Fibroblast of the aortic adventitia (primary cell): ENCODE data around the gene PGRMC2. TPM values are rescaled to one million over a fixed set of nuclear protein-coding genes. Genes with fewer than 3 reads are reported as not detected.

Source experiments
- DNase-seq: peaks from one replicate; pipeline ENCODE4 v3.0.0-alpha.2; 2010; ENCODE audit warnings: low read depth
- H3K4me3 ChIP-seq: 2 replicates; pipeline ENCODE4 v1.5.1; 2011; ENCODE audit warnings: low read depth, mild to moderate bottlenecking, control low read depth, low read length, moderate library complexity
- total RNA-seq: library from RNA; depleted of rRNA; stranded (reverse); fragments of >200 nt; gene quantifications from 2 replicates; pipeline ENCODE4 v1.2.3, GENCODE V29; 2012; ENCODE audit warnings: low replicate concordance
- TF ChIP-seq, protein P1 (sequence below): IDR thresholded peaks from 2 replicates; pipeline ENCODE4 v1.5.1; 2011; ENCODE audit warnings: mild to moderate bottlenecking, low read length, control low read depth, inconsistent platforms; ENCODE audit not compliant: insufficient read depth

PGRMC2 gene
- total RNA-seq, 1 donor, result 35.0 TPM

DNA sequence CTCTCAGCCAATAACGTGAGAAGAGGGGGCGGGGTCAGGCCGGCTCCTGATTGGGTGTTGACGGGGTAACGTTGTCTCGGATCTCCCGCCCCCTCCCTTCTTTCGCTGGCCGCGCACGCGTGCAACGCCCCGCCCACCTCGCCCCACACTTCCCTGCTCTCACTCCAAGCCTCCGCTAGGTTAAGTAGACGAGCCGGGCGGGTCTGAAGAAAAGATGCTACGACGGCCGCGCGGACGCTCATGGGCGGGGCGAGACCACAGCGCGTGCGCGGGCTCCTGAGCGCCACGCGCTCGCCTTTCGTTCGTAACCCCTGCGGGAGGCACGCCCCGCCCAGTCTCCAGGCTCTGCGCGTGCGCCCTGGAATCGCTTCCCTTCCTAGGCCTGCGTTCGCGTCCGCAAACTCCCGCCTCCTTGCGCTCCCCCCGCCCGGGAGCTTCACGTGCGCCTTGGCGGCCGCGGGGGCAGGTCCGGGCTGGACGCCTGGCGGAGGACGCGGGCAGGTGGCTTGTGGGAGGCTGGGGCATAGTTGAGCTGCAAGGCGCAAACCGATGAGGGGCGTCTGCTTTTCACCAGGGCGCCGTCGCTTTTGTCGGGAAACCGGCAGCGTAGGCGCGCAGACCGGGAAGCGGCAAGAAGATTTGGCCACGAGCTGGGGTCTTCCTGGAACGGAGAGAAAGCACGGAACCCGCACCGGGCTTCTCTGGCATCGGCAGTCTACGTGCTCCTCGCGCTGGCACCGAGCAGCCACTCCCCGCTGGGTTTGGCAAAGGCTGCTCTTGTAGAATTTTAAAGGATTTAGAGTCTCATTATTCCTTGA lies 467 bp upstream of the PGRMC2 start:
- peak overlapping the region; percentile 78 for H3K4me3 ChIP-seq
- DNase-seq, result peak; percentile 99
- TF ChIP-seq, protein P1, sequence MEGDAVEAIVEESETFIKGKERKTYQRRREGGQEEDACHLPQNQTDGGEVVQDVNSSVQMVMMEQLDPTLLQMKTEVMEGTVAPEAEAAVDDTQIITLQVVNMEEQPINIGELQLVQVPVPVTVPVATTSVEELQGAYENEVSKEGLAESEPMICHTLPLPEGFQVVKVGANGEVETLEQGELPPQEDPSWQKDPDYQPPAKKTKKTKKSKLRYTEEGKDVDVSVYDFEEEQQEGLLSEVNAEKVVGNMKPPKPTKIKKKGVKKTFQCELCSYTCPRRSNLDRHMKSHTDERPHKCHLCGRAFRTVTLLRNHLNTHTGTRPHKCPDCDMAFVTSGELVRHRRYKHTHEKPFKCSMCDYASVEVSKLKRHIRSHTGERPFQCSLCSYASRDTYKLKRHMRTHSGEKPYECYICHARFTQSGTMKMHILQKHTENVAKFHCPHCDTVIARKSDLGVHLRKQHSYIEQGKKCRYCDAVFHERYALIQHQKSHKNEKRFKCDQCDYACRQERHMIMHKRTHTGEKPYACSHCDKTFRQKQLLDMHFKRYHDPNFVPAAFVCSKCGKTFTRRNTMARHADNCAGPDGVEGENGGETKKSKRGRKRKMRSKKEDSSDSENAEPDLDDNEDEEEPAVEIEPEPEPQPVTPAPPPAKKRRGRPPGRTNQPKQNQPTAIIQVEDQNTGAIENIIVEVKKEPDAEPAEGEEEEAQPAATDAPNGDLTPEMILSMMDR, result peak; percentile 36

DNA sequence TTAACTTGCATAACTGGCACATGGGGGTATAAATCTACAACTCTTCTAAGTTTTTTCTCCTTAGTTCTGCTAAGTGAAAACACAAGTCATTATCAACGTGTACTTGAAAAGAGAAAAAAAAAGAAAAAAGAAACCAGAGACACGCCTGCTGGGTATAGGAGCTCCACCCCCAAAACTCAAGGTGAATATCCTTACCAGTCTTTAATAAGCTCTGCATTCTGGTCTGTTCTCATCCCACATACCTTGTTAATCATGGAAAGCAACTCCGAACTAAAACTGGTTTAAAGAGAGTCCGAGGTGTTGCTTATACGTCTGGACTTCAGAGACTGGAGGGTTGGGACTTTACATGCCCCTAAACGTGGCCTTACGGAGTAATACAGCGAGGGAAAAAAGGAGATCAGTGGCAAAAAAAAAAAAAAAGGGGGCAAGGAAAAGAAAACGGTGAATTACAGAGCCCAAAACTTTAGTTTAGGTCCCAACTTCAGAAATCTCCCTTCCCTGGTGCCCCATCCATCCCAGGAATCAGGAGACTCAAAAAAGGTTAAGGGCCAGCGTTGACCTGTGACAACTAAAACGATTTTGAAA lies 1.0 kb downstream of the PGRMC2 start:
- TF ChIP-seq, protein P1, result no peak
- DNase-seq, result peak; percentile 66
- H3K4me3 ChIP-seq, result peak overlapping the region; percentile 84

DNA sequence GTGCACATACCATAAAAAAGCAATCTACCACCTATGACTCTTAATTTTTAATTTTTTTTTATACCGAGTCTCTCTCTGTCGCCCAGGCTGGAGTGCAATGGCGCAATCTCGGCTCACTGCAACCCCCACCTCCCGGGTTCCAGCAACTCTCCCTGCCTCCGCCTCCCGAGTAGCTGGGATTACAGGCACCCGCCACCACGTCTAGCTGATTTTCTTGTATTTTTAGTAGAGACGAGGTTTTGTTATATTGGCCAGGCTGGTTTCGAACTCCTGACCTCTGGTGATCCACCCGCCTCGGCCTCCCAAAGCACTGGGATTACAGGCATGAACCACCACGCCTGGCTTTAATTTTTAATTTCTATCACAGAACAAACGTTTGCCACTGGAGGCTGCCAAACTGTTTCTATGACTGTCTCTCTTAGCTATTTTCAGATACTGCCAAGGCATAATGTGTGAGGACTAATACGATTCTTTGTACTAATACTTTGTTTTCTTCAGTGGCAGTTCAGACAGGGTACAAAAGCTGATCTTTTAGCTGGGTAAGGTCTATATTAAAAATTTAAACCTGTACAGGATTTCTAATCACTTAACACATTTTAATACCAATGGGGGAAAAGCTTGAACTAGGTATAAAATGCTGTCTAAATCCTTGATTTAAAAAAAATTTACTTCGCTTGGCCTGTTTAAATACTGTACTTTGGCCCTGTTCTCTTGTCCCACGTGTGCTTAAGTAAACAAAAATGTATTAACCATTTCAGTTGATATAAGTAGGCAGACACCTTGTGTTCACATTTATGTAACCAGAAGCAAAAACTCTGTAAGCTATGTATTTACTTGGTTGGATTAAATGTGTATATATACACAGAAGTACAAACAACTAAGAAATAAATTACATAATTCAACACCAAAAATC lies 2.3 kb downstream of the PGRMC2 start:
- DNase-seq, result peak; percentile 81
- H3K4me3 ChIP-seq, result peak overlapping the region; percentile 84
- TF ChIP-seq, protein P1, result no peak

DNA sequence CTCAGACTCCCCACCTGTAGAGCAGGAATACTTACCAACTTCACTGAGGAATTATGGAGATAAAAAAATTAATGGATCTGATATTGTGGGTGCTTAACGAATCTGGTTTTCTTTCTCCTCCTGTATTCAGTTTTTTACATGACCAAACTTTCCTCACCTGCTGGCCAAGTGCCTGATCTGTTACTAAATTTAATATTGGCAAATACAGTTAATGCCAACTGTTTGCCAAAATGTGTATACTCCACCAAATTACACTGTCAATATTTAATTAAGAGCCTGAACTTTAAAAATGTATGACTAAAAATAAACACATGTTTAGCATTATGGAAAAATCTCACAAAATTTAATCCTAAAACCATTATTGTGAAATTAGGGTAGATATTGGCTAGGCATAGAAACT lies 3.3 kb downstream of the PGRMC2 start:
- TF ChIP-seq, protein P1, result no peak
- DNase-seq, result no peak
- peak overlapping the region; percentile 84 for H3K4me3 ChIP-seq

DNA sequence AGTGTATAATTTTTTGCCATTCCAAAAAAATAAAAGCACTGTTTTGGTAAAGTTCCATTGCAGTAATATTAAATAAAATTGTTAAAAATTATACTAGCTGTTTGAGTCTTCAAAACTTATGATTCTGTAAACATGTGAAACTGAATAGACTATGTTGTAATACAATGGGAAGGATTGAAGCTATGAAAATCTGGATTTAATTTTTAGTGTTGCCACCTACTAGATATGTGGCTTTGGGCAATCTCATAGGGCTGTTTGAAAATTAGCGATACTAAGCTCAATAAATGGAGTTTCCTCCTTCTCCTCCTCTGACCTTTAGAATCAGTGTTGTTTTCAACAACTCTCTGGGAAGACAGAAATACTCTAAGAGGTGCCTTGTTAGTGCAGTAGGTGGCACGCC lies 4.5 kb downstream of the PGRMC2 start:
- TF ChIP-seq, protein P1, result no peak
- no peak for DNase-seq
- no peak overlapping the region for H3K4me3 ChIP-seq

DNA sequence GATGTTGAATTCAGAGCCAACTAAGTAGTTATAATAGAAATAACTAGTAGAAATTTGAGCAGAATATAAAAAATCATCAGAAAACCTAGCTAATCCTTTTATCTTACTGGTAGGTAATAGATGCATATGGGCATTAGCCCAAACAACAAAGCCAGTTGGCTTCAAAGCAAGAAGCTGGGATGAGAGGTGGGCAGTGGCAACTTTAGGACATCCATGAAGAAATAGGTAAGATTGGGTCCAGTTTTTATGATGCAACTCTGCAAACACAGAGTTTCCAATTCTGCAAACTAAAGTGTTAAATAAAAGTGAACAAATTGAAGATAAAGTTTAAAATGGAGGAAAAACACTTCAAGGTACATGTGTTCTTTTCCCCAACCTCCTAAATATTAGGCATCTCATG lies 5.1 kb downstream of the PGRMC2 start:
- no peak for DNase-seq
- no peak overlapping the region for H3K4me3 ChIP-seq
- TF ChIP-seq, protein P1, result no peak
